HepG2 (cell line): ENCODE measurements around the gene APOC3. TPM values are rescaled to one million over a fixed set of nuclear protein-coding genes. Genes with fewer than 3 reads are reported as not detected.
A peak's percentile ranks its signal among the peaks of the same experiment; 100 is the strongest.

Experiments
- EEA1 ChIP-seq: sonication (generic); formaldehyde crosslinking; IDR thresholded peaks from 2 replicates; pipeline ENCODE4 v1.5.1; 2020; ENCODE audit warnings: mild to moderate bottlenecking, missing genetic modification reagents, borderline replicate concordance
- GTF2F1 ChIP-seq: fragments of 150-350 bp; IDR thresholded peaks from 2 replicates; pipeline ENCODE4 v1.6.1; 2014; ENCODE audit warnings: low read length
- HMG20B ChIP-seq: conservative IDR thresholded peaks from 2 replicates; pipeline ENCODE4 v1.6.1; 2016; ENCODE audit warnings: missing genetic modification reagents, missing compliant biosample characterization
- KDM5A ChIP-seq: fragments of 200-600 bp; sonication (generic); IDR thresholded peaks from 2 replicates; pipeline ENCODE4 v1.7.0; 2018; ENCODE audit warnings: antibody characterized with exemption, mild to moderate bottlenecking, low read length, borderline replicate concordance
- KLF13 ChIP-seq: sonication (generic); formaldehyde crosslinking; IDR thresholded peaks from 2 replicates; pipeline ENCODE4 v1.4.0; 2020; ENCODE audit warnings: mild to moderate bottlenecking, missing genetic modification reagents
- MTA1 ChIP-seq: sonication (generic); formaldehyde crosslinking; IDR thresholded peaks from 2 replicates; pipeline ENCODE4 v1.4.0; 2020; ENCODE audit warnings: missing genetic modification reagents, mild to moderate bottlenecking, borderline replicate concordance
- NFKBIZ ChIP-seq: IDR thresholded peaks from 2 replicates; pipeline ENCODE4 v1.6.1; 2018; ENCODE audit warnings: missing genetic modification reagents, missing compliant biosample characterization
- PPARG ChIP-seq: conservative IDR thresholded peaks from 2 replicates; pipeline ENCODE4 v1.6.1; 2016; ENCODE audit warnings: missing biosample characterization, missing genetic modification reagents
- SRY ChIP-seq: sonication (generic); formaldehyde crosslinking; IDR thresholded peaks from 2 replicates; pipeline ENCODE4 v1.8.0; 2022; ENCODE audit warnings: mild to moderate bottlenecking, missing genetic modification reagents
- TOE1 ChIP-seq: sonication (generic); formaldehyde crosslinking; IDR thresholded peaks from 2 replicates; pipeline ENCODE4 v1.4.0; 2020; ENCODE audit warnings: mild to moderate bottlenecking, missing genetic modification reagents
- XRCC5 ChIP-seq: fragments of 200-400 bp; formaldehyde crosslinking; optimal IDR thresholded peaks from 2 replicates; pipeline ENCODE3; 2017; ENCODE audit warnings: mild to moderate bottlenecking, low read length
- ZBTB1 ChIP-seq: sonication (generic); formaldehyde crosslinking; IDR thresholded peaks from 2 replicates; pipeline ENCODE4 v1.4.0; 2020; ENCODE audit warnings: missing genetic modification reagents, borderline replicate concordance
- ZNF225 ChIP-seq: sonication (generic); formaldehyde crosslinking; IDR thresholded peaks from 2 replicates; pipeline ENCODE4 v1.4.0; 2020; ENCODE audit warnings: mild to moderate bottlenecking, missing genetic modification reagents
- ZNF570 ChIP-seq: sonication (generic); formaldehyde crosslinking; IDR thresholded peaks from 2 replicates; pipeline ENCODE4 v1.4.0; 2020; ENCODE audit warnings: mild to moderate bottlenecking, missing genetic modification reagents, borderline replicate concordance
- ZNF644 ChIP-seq: IDR thresholded peaks from 2 replicates; pipeline ENCODE4 v1.6.1; 2016; ENCODE audit warnings: low read depth
- ZNF761 ChIP-seq: sonication (generic); formaldehyde crosslinking; conservative IDR thresholded peaks from 2 replicates; pipeline ENCODE4 v1.4.0; 2020; ENCODE audit warnings: mild to moderate bottlenecking, missing genetic modification reagents
- polyA plus RNA-seq, 8 experiments: library from polyadenylated mRNA; depleted of rRNA in 3 of 8; stranded (reverse) in 7 of 8; unstranded in 1 of 8; fragments of >200 nt; fragmentation: Illumina TruSeq in 4 of 8; extraction: Trizol in 4 of 8; gene quantifications; 2 replicates each; pipeline versions ENCODE4 v1.2.1 to v1.2.3, GENCODE V29; 2011 to 2016; ENCODE audit warnings: low read depth in 4 of 8, missing spikeins in 1 of 8, mixed read lengths in 1 of 8; ENCODE audit not compliant: insufficient read depth in 1 of 8
- total RNA-seq, 5 experiments: library from RNA; depleted of rRNA; stranded (reverse); fragments of >200 nt; fragmentation: Illumina TruSeq; extraction: Trizol; gene quantifications; 2 replicates each; pipeline ENCODE4 v1.2.3, GENCODE V29; 2016; ENCODE audit warnings: low read depth in 1 of 5
- TF ChIP-seq, protein P1 (sequence below): sonication (generic); formaldehyde crosslinking; conservative IDR thresholded peaks from 2 replicates; pipeline ENCODE4 v1.4.0; 2020; ENCODE audit warnings: missing genetic modification reagents
- TF ChIP-seq, protein P2 (sequence below): sonication (generic); formaldehyde crosslinking; IDR thresholded peaks from 2 replicates; pipeline ENCODE4 v1.5.1; 2020; ENCODE audit warnings: missing genetic modification reagents, mild to moderate bottlenecking, borderline replicate concordance
- TF ChIP-seq, protein P3 (sequence below): sonication (generic); formaldehyde crosslinking; IDR thresholded peaks from 2 replicates; pipeline ENCODE4 v1.8.1; 2023; ENCODE audit warnings: missing genetic modification reagents, inconsistent platforms, borderline replicate concordance
- TF ChIP-seq, protein P4 (sequence below): IDR thresholded peaks from 2 replicates; pipeline ENCODE4 v1.6.1; 2016; ENCODE audit warnings: missing biosample characterization, missing genetic modification reagents, low read depth

Gene APOC3
- total and polyA plus RNA-seq, 2 of the 13 experiments (the other 11 are each of a cell fraction or from before 2014, with no cell fraction given), result 314 to 687 TPM

DNA sequence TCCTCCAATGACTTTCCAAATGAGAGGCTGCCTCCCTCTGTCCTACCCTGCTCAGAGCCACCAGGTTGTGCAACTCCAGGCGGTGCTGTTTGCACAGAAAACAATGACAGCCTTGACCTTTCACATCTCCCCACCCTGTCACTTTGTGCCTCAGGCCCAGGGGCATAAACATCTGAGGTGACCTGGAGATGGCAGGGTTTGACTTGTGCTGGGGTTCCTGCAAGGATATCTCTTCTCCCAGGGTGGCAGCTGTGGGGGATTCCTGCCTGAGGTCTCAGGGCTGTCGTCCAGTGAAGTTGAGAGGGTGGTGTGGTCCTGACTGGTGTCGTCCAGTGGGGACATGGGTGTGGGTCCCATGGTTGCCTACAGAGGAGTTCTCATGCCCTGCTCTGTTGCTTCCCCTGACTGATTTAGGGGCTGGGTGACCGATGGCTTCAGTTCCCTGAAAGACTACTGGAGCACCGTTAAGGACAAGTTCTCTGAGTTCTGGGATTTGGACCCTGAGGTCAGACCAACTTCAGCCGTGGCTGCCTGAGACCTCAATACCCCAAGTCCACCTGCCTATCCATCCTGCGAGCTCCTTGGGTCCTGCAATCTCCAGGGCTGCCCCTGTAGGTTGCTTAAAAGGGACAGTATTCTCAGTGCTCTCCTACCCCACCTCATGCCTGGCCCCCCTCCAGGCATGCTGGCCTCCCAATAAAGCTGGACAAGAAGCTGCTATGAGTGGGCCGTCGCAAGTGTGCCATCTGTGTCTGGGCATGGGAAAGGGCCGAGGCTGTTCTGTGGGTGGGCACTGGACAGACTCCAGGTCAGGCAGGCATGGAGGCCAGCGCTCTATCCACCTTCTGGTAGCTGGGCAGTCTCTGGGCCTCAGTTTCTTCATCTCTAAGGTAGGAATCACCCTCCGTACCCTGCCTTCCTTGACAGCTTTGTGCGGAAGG lies 2.9 kb downstream of the APOC3 start (continued):
- TF ChIP-seq, protein P1, sequence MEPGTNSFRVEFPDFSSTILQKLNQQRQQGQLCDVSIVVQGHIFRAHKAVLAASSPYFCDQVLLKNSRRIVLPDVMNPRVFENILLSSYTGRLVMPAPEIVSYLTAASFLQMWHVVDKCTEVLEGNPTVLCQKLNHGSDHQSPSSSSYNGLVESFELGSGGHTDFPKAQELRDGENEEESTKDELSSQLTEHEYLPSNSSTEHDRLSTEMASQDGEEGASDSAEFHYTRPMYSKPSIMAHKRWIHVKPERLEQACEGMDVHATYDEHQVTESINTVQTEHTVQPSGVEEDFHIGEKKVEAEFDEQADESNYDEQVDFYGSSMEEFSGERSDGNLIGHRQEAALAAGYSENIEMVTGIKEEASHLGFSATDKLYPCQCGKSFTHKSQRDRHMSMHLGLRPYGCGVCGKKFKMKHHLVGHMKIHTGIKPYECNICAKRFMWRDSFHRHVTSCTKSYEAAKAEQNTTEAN (CRISPR knock-in tag), result peak; percentile 95
- TF ChIP-seq HMG20B (CRISPR knock-in tag) (peak; percentile 97), TOE1 (CRISPR knock-in tag) (0 out of 2 replicates have a peak, but pooled peaks have one; percentile 65), ZNF761 (CRISPR knock-in tag) (0 out of 2 replicates have a peak, but pooled peaks have one; percentile 27), ZNF570 (CRISPR knock-in tag) (no peak), MTA1 (CRISPR knock-in tag) (peak; percentile 91), PPARG (CRISPR knock-in tag) (peak; percentile 98), SRY (peak; percentile 79; the same call in 1 of the 2 replicates), ZNF225 (CRISPR knock-in tag) (peak; percentile 24; the same call in 1 of the 2 replicates), NFKBIZ (peak; percentile 95), ZBTB1 (CRISPR knock-in tag) (no peak), XRCC5 (peak; percentile 78), KDM5A (no peak), KLF13 (CRISPR knock-in tag) (no peak), EEA1 (CRISPR knock-in tag) (no peak), GTF2F1 (no peak), ZNF644 (peak; percentile 65)
- TF ChIP-seq, protein P2, sequence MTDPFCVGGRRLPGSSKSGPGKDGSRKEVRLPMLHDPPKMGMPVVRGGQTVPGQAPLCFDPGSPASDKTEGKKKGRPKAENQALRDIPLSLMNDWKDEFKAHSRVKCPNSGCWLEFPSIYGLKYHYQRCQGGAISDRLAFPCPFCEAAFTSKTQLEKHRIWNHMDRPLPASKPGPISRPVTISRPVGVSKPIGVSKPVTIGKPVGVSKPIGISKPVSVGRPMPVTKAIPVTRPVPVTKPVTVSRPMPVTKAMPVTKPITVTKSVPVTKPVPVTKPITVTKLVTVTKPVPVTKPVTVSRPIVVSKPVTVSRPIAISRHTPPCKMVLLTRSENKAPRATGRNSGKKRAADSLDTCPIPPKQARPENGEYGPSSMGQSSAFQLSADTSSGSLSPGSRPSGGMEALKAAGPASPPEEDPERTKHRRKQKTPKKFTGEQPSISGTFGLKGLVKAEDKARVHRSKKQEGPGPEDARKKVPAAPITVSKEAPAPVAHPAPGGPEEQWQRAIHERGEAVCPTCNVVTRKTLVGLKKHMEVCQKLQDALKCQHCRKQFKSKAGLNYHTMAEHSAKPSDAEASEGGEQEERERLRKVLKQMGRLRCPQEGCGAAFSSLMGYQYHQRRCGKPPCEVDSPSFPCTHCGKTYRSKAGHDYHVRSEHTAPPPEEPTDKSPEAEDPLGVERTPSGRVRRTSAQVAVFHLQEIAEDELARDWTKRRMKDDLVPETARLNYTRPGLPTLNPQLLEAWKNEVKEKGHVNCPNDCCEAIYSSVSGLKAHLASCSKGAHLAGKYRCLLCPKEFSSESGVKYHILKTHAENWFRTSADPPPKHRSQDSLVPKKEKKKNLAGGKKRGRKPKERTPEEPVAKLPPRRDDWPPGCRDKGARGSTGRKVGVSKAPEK, result no peak
- TF ChIP-seq, protein P3, sequence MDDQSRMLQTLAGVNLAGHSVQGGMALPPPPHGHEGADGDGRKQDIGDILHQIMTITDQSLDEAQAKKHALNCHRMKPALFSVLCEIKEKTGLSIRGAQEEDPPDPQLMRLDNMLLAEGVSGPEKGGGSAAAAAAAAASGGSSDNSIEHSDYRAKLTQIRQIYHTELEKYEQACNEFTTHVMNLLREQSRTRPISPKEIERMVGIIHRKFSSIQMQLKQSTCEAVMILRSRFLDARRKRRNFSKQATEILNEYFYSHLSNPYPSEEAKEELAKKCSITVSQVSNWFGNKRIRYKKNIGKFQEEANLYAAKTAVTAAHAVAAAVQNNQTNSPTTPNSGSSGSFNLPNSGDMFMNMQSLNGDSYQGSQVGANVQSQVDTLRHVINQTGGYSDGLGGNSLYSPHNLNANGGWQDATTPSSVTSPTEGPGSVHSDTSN (CRISPR knock-in tag), result 0 out of 2 replicates have a peak, but pooled peaks have one; percentile 49
- TF ChIP-seq, protein P4, sequence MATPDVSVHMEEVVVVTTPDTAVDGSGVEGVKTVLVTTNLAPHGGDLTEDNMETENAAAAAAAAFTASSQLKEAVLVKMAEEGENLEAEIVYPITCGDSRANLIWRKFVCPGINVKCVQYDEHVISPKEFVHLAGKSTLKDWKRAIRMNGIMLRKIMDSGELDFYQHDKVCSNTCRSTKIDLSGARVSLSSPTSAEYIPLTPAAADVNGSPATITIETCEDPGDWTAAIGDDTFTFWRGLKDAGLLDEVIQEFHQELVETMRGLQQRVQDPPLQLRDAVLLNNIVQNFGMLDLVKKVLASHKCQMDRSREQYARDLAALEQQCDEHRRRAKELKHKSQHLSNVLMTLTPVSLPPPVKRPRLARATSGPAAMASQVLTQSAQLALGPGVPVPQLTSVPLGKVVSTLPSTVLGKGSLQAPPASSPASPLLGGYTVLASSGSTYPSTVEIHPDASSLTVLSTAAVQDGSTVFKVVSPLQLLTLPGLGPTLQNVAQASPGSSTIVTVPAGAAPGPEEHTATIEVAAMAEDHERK (CRISPR knock-in tag), result no peak
